Occipital lobe (tissue), 2 donors: ENCODE measurements around the gene SPX. TPM values are rescaled to one million over a fixed set of nuclear protein-coding genes. Genes with fewer than 3 reads are reported as not detected.

Source experiments
- DNase-seq: peaks from one replicate; lab custom pipeline; 2025; lab: John Stamatoyannopoulos, UW
- total RNA-seq: library from RNA; depleted of rRNA; stranded (reverse); fragments of >200 nt; gene quantifications from one replicate; pipeline ENCODE4 v1.2.3, GENCODE V29; 2014

Gene SPX
- 0.16 TPM for total RNA-seq

- DNase-seq, result no peak
Measured at GRCh38 chr12:21526053-21526452, at the start of gene SPX. SPX (plus strand) TSS chr12:21526296; CDS start chr12:21526473, 177 bp downstream.

- no peak for DNase-seq
Measured at GRCh38 chr12:21476949-21477348, 49.1 kb upstream of the SPX start.

- no peak for DNase-seq
Measured at GRCh38 chr12:21478756-21479455, 47.2 kb upstream of the SPX start.

- DNase-seq, result no peak
Measured at GRCh38 chr12:21483531-21483930, 42.6 kb upstream of the SPX start.

GRCh38 chr12:21485998-21486397 is 40.1 kb upstream of the SPX start:
- no peak for DNase-seq

GRCh38 chr12:21499765-21500164 is 26.3 kb upstream of the SPX start:
- DNase-seq, result no peak

- DNase-seq, result no peak
Measured at GRCh38 chr12:21500786-21501257, 25.3 kb upstream of the SPX start.

GRCh38 chr12:21501258-21502163 is 24.6 kb upstream of the SPX start, which contains the start of the genes GOLT1B and RECQL:
GOLT1B (plus strand) TSS chr12:21501789; CDS start chr12:21501924, 135 bp downstream.
RECQL (minus strand) TSS chr12:21501635; CDS start chr12:21499570, 2,065 bp downstream.
- DNase-seq, result peak; percentile 93

- peak; percentile 12 for DNase-seq
Measured at GRCh38 chr12:21502164-21502496, 24.0 kb upstream of the SPX start.

GRCh38 chr12:21502872-21503271 is 23.2 kb upstream of the SPX start:
- no peak for DNase-seq

- DNase-seq, result no peak
Measured at GRCh38 chr12:21505888-21506287, 20.2 kb upstream of the SPX start.

- no peak for DNase-seq
Measured at GRCh38 chr12:21507849-21508248, 18.2 kb upstream of the SPX start.

GRCh38 chr12:21509768-21510167 is 16.3 kb upstream of the SPX start:
- no peak for DNase-seq

- DNase-seq, result no peak
Measured at GRCh38 chr12:21516281-21516680, 9.8 kb upstream of the SPX start.

GRCh38 chr12:21518451-21518850 is 7.6 kb upstream of the SPX start:
- DNase-seq, result no peak

GRCh38 chr12:21521541-21521940 is 4.6 kb upstream of the SPX start:
- DNase-seq, result no peak

GRCh38 chr12:21523148-21523547 is 2.9 kb upstream of the SPX start:
- no peak for DNase-seq

- DNase-seq, result no peak
Measured at GRCh38 chr12:21526721-21527345, 737 bp downstream of the SPX start.

- DNase-seq, result peak; percentile 47
Measured at GRCh38 chr12:21527451-21528180, 1.5 kb downstream of the SPX start.

- DNase-seq, result no peak
Measured at GRCh38 chr12:21528953-21529352, 2.9 kb downstream of the SPX start.

GRCh38 chr12:21529456-21529855 is 3.4 kb downstream of the SPX start:
- no peak for DNase-seq
